SU-DHL-6 (cell line): ENCODE measurements around the gene SLC35A3.

ENCODE experiments used
- H2AFZ ChIP-seq: fragments of 200-600 bp; sonication (generic); 2 replicates; pipeline ENCODE4 v1.6.1; 2014; ENCODE audit warnings: low read depth, mild to moderate bottlenecking, moderate library complexity, mixed read lengths, antibody characterized with exemption, low read length; ENCODE audit not compliant: severe bottlenecking
- H3F3A ChIP-seq: fragments of 200-600 bp; shearing (Covaris generic); 2 replicates; pipeline ENCODE4 v1.6.0; 2016; ENCODE audit warnings: antibody characterized with exemption, mild to moderate bottlenecking; ENCODE audit not compliant: insufficient read depth
- H3K27ac ChIP-seq: fragments of 200-600 bp; sonication (generic); 2 replicates; pipeline ENCODE4 v1.5.1; 2016; ENCODE audit warnings: low read depth, mild to moderate bottlenecking, low read length, moderate library complexity, mixed read lengths
- H3K27me3 ChIP-seq: fragments of 200-600 bp; sonication (generic), shearing (Covaris generic); 2 replicates; pipeline ENCODE4 v1.6.0; 2014; ENCODE audit warnings: mild to moderate bottlenecking, low read length
- H3K36me3 ChIP-seq: fragments of 200-600 bp; sonication (generic); 2 replicates; pipeline ENCODE4 v1.6.1; 2014; ENCODE audit warnings: mild to moderate bottlenecking, low read length, mixed read lengths
- H3K4me2 ChIP-seq: fragments of 300-600, 200-600 bp; shearing (Covaris generic), sonication (generic); 2 replicates; pipeline ENCODE4 v1.6.0; 2014; ENCODE audit warnings: low read length, low read depth, mild to moderate bottlenecking; ENCODE audit not compliant: poor library complexity, severe bottlenecking
- H3K4me3 ChIP-seq: fragments of 200-600 bp; sonication (generic); 2 replicates; pipeline ENCODE4 v1.5.1; 2014; ENCODE audit warnings: antibody characterized with exemption, low read length, mild to moderate bottlenecking, mixed read lengths; ENCODE audit not compliant: insufficient read depth, poor library complexity, severe bottlenecking
- H3K79me2 ChIP-seq: fragments of 200-600 bp; sonication (generic); 2 replicates; pipeline ENCODE4 v1.6.1; 2014; ENCODE audit warnings: mild to moderate bottlenecking, low read length, moderate library complexity; ENCODE audit not compliant: insufficient read depth
- H3K9ac ChIP-seq: fragments of 200-600 bp; sonication (generic); 2 replicates; pipeline ENCODE4 v1.7.0; 2014; ENCODE audit warnings: mild to moderate bottlenecking, low read length
- H3K9me2 ChIP-seq: fragments of 200-600 bp; sonication (generic); replicated peaks from 2 replicates; pipeline ENCODE4 v1.6.1; 2014; ENCODE audit warnings: low read length; ENCODE audit not compliant: insufficient read depth
- H3K9me3 ChIP-seq: fragments of 200-600 bp; sonication (generic); 2 replicates; pipeline ENCODE4 v1.6.1; 2014; ENCODE audit warnings: low read length, mixed read lengths; ENCODE audit not compliant: insufficient read depth
- H4K20me1 ChIP-seq: fragments of 200-600 bp; sonication (generic); 2 replicates; pipeline ENCODE4 v1.6.1; 2014; ENCODE audit warnings: low read depth, mild to moderate bottlenecking, antibody characterized with exemption, low read length, moderate library complexity, mixed read lengths
- CTCF ChIP-seq: fragments of 200-600 bp; sonication (generic); IDR thresholded peaks from one replicate; pipeline ENCODE4 v1.5.1; 2017; ENCODE audit warnings: antibody characterized with exemption, mild to moderate bottlenecking, low read length, moderate library complexity; ENCODE audit not compliant: insufficient read depth, poor library complexity, severe bottlenecking
- EZH2phosphoT487 ChIP-seq: fragments of 200-600 bp; sonication (generic), shearing (Covaris generic); conservative IDR thresholded peaks from 2 replicates; pipeline ENCODE4 v1.6.1; 2018; ENCODE audit warnings: mild to moderate bottlenecking, antibody characterized with exemption, low read length, moderate library complexity, mixed read lengths

SLC35A3 gene

GRCh38 chr1:99944192-99944591 lies 25.6 kb upstream of the SLC35A3 start:
- Histone ChIP-seq H3K9me3 (no peaks in the 10 kb centered on the region), H2AFZ (no peak overlapping the region), H4K20me1 (no peaks in the 10 kb centered on the region), H3K27ac (no peak overlapping the region), H3F3A (no peaks in the 10 kb centered on the region), H3K4me3 (no peak overlapping the region), H3K27me3 (no peaks in the 10 kb centered on the region), H3K79me2 (no peaks in the 10 kb centered on the region), H3K9me2 (no peaks in the 10 kb centered on the region), H3K9ac (no peak overlapping the region), H3K36me3 (no peaks in the 10 kb centered on the region), H3K4me2 (no peak overlapping the region)
- TF ChIP-seq EZH2phosphoT487 = no peak
- TF ChIP-seq CTCF = no peak

GRCh38 chr1:99945174-99945573 lies 24.6 kb upstream of the SLC35A3 start:
- TF ChIP-seq EZH2phosphoT487 = no peak
- TF ChIP-seq CTCF = no peak
- no peak overlapping the region for H3K4me2 ChIP-seq
- H3K36me3 ChIP-seq = no peaks in the 10 kb centered on the region
- H3K9ac ChIP-seq = no peak overlapping the region
- H3K27ac ChIP-seq = no peak overlapping the region
- no peaks in the 10 kb centered on the region for H3K9me2 ChIP-seq
- no peaks in the 10 kb centered on the region for H3K79me2 ChIP-seq
- H4K20me1 ChIP-seq = no peaks in the 10 kb centered on the region
- H3K9me3 ChIP-seq = no peaks in the 10 kb centered on the region
- no peak overlapping the region for H3K4me3 ChIP-seq
- no peaks in the 10 kb centered on the region for H3K27me3 ChIP-seq
- no peaks in the 10 kb centered on the region for H3F3A ChIP-seq
- H2AFZ ChIP-seq = no peak overlapping the region

GRCh38 chr1:99950486-99950885 lies 19.3 kb upstream of the SLC35A3 start:
- no peak overlapping the region for H3K9ac ChIP-seq
- no peaks in the 10 kb centered on the region for H4K20me1 ChIP-seq
- no peaks in the 10 kb centered on the region for H3K27me3 ChIP-seq
- no peak overlapping the region for H3K27ac ChIP-seq
- H3F3A ChIP-seq = no peaks in the 10 kb centered on the region
- H3K9me2 ChIP-seq = no peaks in the 10 kb centered on the region
- no peaks in the 10 kb centered on the region for H3K9me3 ChIP-seq
- no peak overlapping the region for H2AFZ ChIP-seq
- no peaks in the 10 kb centered on the region for H3K36me3 ChIP-seq
- no peaks in the 10 kb centered on the region for H3K79me2 ChIP-seq
- no peak overlapping the region for H3K4me3 ChIP-seq
- no peak overlapping the region for H3K4me2 ChIP-seq
- TF ChIP-seq CTCF (no peak), EZH2phosphoT487 (no peak)

GRCh38 chr1:99952522-99952921 lies 17.3 kb upstream of the SLC35A3 start:
- H3K9me3 ChIP-seq = no peaks in the 10 kb centered on the region
- no peak overlapping the region for H3K4me2 ChIP-seq
- TF ChIP-seq EZH2phosphoT487 (no peak), CTCF (no peak)
- H3K79me2 ChIP-seq = no peaks in the 10 kb centered on the region
- no peaks in the 10 kb centered on the region for H3F3A ChIP-seq
- H3K27me3 ChIP-seq = no peaks in the 10 kb centered on the region
- no peaks in the 10 kb centered on the region for H4K20me1 ChIP-seq
- no peaks in the 10 kb centered on the region for H3K9me2 ChIP-seq
- no peaks in the 10 kb centered on the region for H3K36me3 ChIP-seq
- no peak overlapping the region for H2AFZ ChIP-seq
- no peak overlapping the region for H3K9ac ChIP-seq
- no peak overlapping the region for H3K4me3 ChIP-seq
- H3K27ac ChIP-seq = no peak overlapping the region
